Keratinocyte (primary cell): Measurements from ENCODE around the gene TNRC18. TPM values are rescaled to one million over a fixed set of nuclear protein-coding genes. Genes with fewer than 3 reads are reported as not detected.
"Not testable (repeated sequence)": the region's sequence is repeated elsewhere in the genome, so short reads cannot be mapped to it uniquely, and the experiment has no call there.

Source experiments
- DNase-seq: peaks from one replicate; pipeline ENCODE4 v3.0.0-alpha.2; 2011; ENCODE audit warnings: low read depth, missing footprints, low spot score
- FAIRE-seq: peaks from 2 replicates; lab custom pipeline; 2011; peaks lifted over from hg19 to GRCh38; lab: Jason Lieb, UNC
- H2AFZ ChIP-seq: 2 replicates; pipeline ENCODE4 v1.6.0; 2012; ENCODE audit warnings: low read length, control low read depth, inconsistent platforms; ENCODE audit not compliant: control insufficient read depth
- H3K27ac ChIP-seq: 2 replicates; pipeline ENCODE4 v1.5.1; 2011; ENCODE audit warnings: low read length; ENCODE audit not compliant: control insufficient read depth, insufficient read depth
- H3K27me3 ChIP-seq: 3 replicates; pipeline ENCODE4 v1.6.0; 2011; ENCODE audit warnings: low read length; ENCODE audit not compliant: control insufficient read depth, insufficient read depth; ENCODE audit errors: extremely low read depth
- H3K36me3 ChIP-seq, 2 experiments: 2 replicates in 1 of 2; 3 replicates in 1 of 2; pipeline ENCODE4 v1.5.1; 2011; ENCODE audit warnings: low read length in 2 of 2, mild to moderate bottlenecking in 1 of 2; ENCODE audit not compliant: control insufficient read depth in 2 of 2, insufficient read depth in 2 of 2; ENCODE audit errors: extremely low read depth in 1 of 2
- H3K4me1 ChIP-seq: 3 replicates; pipeline ENCODE4 v1.5.1; 2011; ENCODE audit warnings: low read length; ENCODE audit not compliant: control insufficient read depth, insufficient read depth; ENCODE audit errors: extremely low read depth
- H3K4me2 ChIP-seq: 3 replicates; pipeline ENCODE4 v1.6.0; 2011; ENCODE audit warnings: low read depth, low read length; ENCODE audit not compliant: control insufficient read depth, insufficient read depth; ENCODE audit errors: extremely low read depth
- H3K4me3 ChIP-seq, 3 experiments: fragments of 200-600 bp in 1 of 3; sonication (generic) in 1 of 3; 2 replicates in 2 of 3; 3 replicates in 1 of 3; pipeline ENCODE4 v1.5.1; 2011 to 2016; ENCODE audit warnings: low read length in 3 of 3, mild to moderate bottlenecking in 3 of 3, control low read depth in 2 of 3, inconsistent platforms in 1 of 3, low read depth in 1 of 3, mixed read lengths in 1 of 3, mixed run types in 1 of 3, moderate library complexity in 1 of 3; ENCODE audit not compliant: control insufficient read depth in 2 of 3, insufficient read depth in 2 of 3; ENCODE audit errors: extremely low read depth in 1 of 3
- H3K79me2 ChIP-seq: 2 replicates; pipeline ENCODE4 v1.6.0; 2012; ENCODE audit warnings: low read length; ENCODE audit not compliant: control insufficient read depth, insufficient read depth
- H3K9ac ChIP-seq: 3 replicates; pipeline ENCODE4 v1.6.0; 2011; ENCODE audit warnings: low read length; ENCODE audit not compliant: control insufficient read depth, insufficient read depth; ENCODE audit errors: extremely low read depth
- H3K9me1 ChIP-seq: 3 replicates; pipeline ENCODE4 v1.6.0; 2011; ENCODE audit warnings: low read length; ENCODE audit not compliant: control insufficient read depth, insufficient read depth; ENCODE audit errors: extremely low read depth
- H3K9me3 ChIP-seq: 2 replicates; pipeline ENCODE4 v1.5.1; 2012; ENCODE audit warnings: low read depth, low read length; ENCODE audit not compliant: control insufficient read depth
- H4K20me1 ChIP-seq: 3 replicates; pipeline ENCODE4 v1.6.0; 2011; ENCODE audit warnings: low read length; ENCODE audit not compliant: control insufficient read depth, insufficient read depth; ENCODE audit errors: extremely low read depth
- CTCF ChIP-seq, 3 experiments: IDR thresholded peaks in 1 of 3; conservative IDR thresholded peaks in 1 of 3; optimal IDR thresholded peaks in 1 of 3; 2 replicates in 2 of 3; 3 replicates in 1 of 3; pipeline versions ENCODE3 to v1.5.1; 2011; ENCODE audit warnings: low read length in 3 of 3, mild to moderate bottlenecking in 3 of 3, moderate library complexity in 2 of 3, control low read depth in 1 of 3, inconsistent platforms in 1 of 3; ENCODE audit not compliant: insufficient read depth in 2 of 3; ENCODE audit errors: extremely low read depth in 1 of 3
- EZH2 ChIP-seq: IDR thresholded peaks from one replicate; pipeline ENCODE4 v1.6.1; 2012; ENCODE audit warnings: inconsistent platforms, mild to moderate bottlenecking, low read length, moderate library complexity
- dilution Hi-C: fragments of 300-500 bp; cut with MboI; formaldehyde crosslinking; loops from one replicate; pipeline ENCODE4 v1.7.0; 2020; ENCODE audit warnings: low sequenced_read_pairs; ENCODE audit not compliant: extremely low pct_ligation_motif_present
- polyA plus RNA-seq, 5 experiments: library from polyadenylated mRNA; depleted of rRNA in 3 of 5; stranded (reverse) in 3 of 5; stranded (forward) in 1 of 5; unstranded in 1 of 5; fragments of >200 nt; gene quantifications; 1 replicate in 1 of 5; 2 replicates in 3 of 5; 3 replicates in 1 of 5; pipeline versions ENCODE4 v1.2.1 to v1.2.3, GENCODE V29; 2011 to 2012; ENCODE audit warnings: missing spikeins in 2 of 5, low read depth in 1 of 5, low replicate concordance in 1 of 5

The TNRC18 gene
- polyA plus RNA-seq, 1 donor (not counting 4 experiments of a cell fraction or from before 2014, with no cell fraction given): 13.2 TPM

GRCh38 chr7:5269992-5270657 lies 153.5 kb downstream of the TNRC18 start:
- H4K20me1 ChIP-seq, H2AFZ ChIP-seq, H3K79me2 ChIP-seq, H3K9me1 ChIP-seq, H3K4me1 ChIP-seq, dilution Hi-C loops, H3K27ac ChIP-seq, FAIRE-seq, DNase-seq, H3K27me3 ChIP-seq, H3K9ac ChIP-seq, H3K4me2 ChIP-seq, H3K36me3 ChIP-seq, H3K9me3 ChIP-seq, H3K4me3 ChIP-seq: not testable (repeated sequence)

GRCh38 chr7:5267829-5268228 lies 155.8 kb downstream of the TNRC18 start:
- H4K20me1 ChIP-seq, H3K27me3 ChIP-seq, H3K27ac ChIP-seq, FAIRE-seq, H3K9me3 ChIP-seq, H3K79me2 ChIP-seq, DNase-seq, H3K36me3 ChIP-seq, H3K4me3 ChIP-seq, H3K4me2 ChIP-seq, dilution Hi-C loops, H3K9ac ChIP-seq, H2AFZ ChIP-seq, H3K9me1 ChIP-seq, H3K4me1 ChIP-seq: not testable (repeated sequence)

GRCh38 chr7:5266191-5267028 lies 157.2 kb downstream of the TNRC18 start:
- H4K20me1 ChIP-seq: no peaks in the 10 kb centered on the region
- no peak overlapping the region for H2AFZ ChIP-seq
- no peak overlapping the region for H3K9ac ChIP-seq
- no peaks in the 10 kb centered on the region for H3K27me3 ChIP-seq
- no peaks in the 10 kb centered on the region for H3K79me2 ChIP-seq
- no peaks in the 10 kb centered on the region for H3K9me3 ChIP-seq
- H3K9me1 ChIP-seq: no peaks in the 10 kb centered on the region
- H3K4me1 ChIP-seq: no peaks in the 10 kb centered on the region
- DNase-seq (no peak), FAIRE-seq (no peak)
- no peak overlapping the region for H3K4me2 ChIP-seq
- TF ChIP-seq EZH2 (no peak), CTCF (optimal IDR thresholded peaks at IDR 0.05 in 1 of 3, IDR thresholded peaks at IDR 0.05 in 1 of 3, conservative IDR thresholded peaks at IDR 0.05 in 1 of 3; ENCODE audit: extremely low read depth in 1 of 3, insufficient read depth in 2 of 3, low read length in 3 of 3) (no peak)
- H3K4me3 ChIP-seq: no peak overlapping the region
- H3K36me3 ChIP-seq: no peaks in the 10 kb centered on the region
- dilution Hi-C loops: no loop called here
- H3K27ac ChIP-seq: no peak overlapping the region
